ENCODE data around the gene UBASH3A. TPM values are rescaled to one million over a fixed set of nuclear protein-coding genes. Genes with fewer than 3 reads are reported as not detected.

Gene UBASH3A
- total RNA-seq, 2 donors from 2014 or later: 0.23 to 1.8 TPM

DNA sequence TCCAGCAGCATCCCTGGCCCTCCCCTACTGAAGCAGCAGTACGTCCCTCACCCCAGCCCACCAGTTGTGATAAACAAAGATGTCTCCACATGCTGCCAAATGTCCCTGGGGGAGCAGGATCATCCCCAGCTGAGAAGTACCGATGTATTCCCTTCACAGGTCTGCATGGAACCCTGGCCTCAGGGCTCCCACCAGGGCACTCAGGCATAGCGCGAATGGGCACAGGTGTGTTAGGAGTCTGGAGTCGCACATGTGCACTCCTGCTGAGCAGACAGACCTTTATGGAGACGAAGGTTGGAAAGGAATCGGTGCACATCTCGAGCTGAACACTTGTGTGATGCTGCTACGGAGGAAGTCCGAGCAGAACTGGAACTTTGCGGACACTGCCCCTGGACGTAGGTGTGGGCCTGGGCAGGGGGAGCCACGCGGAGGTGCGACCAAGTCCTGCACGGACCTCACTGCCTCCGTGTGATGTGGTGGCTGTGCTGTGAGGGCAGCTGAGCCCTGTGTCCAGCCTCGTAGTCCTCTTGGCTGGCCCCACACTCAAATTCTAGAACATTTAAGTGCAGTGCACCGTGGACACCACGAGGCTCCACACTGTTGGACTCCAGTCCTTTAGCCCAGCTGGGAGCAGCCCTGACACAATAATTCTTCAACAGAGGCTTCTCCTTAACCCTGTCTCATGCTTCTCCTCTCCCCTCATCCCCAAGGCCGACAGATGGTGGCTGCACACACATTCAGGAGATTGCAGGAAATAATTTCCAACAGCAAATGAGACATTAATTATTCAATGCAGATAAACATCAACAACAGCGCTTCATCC is 48.9 kb downstream of the UBASH3A start:
- H3K36me3 ChIP-seq: no peaks in the 10 kb centered on the region
- no peak overlapping the region for H3K27ac ChIP-seq
- no peaks in the 10 kb centered on the region for H3K27me3 ChIP-seq (replicated peaks; ENCODE audit: insufficient read depth)
- 87% methylated on average over 22 of the region's 22 CpGs for WGBS
- H3K4me1 ChIP-seq (replicated peaks): no peaks in the 10 kb centered on the region
- no peaks in the 10 kb centered on the region for H3K9me3 ChIP-seq
- TF ChIP-seq, protein P1, sequence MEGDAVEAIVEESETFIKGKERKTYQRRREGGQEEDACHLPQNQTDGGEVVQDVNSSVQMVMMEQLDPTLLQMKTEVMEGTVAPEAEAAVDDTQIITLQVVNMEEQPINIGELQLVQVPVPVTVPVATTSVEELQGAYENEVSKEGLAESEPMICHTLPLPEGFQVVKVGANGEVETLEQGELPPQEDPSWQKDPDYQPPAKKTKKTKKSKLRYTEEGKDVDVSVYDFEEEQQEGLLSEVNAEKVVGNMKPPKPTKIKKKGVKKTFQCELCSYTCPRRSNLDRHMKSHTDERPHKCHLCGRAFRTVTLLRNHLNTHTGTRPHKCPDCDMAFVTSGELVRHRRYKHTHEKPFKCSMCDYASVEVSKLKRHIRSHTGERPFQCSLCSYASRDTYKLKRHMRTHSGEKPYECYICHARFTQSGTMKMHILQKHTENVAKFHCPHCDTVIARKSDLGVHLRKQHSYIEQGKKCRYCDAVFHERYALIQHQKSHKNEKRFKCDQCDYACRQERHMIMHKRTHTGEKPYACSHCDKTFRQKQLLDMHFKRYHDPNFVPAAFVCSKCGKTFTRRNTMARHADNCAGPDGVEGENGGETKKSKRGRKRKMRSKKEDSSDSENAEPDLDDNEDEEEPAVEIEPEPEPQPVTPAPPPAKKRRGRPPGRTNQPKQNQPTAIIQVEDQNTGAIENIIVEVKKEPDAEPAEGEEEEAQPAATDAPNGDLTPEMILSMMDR (IDR thresholded peaks at IDR 0.05): no peak
- TF ChIP-seq POLR2AphosphoS5 (IDR thresholded peaks at IDR 0.05) (no peak), POLR2A (IDR thresholded peaks at IDR 0.05) (no peak)
- DNase-seq (ENCODE audit: low spot score): no peak
- H3K4me3 ChIP-seq: no peak overlapping the region
- intact Hi-C loops (cut with DNase I): no loop called here

DNA sequence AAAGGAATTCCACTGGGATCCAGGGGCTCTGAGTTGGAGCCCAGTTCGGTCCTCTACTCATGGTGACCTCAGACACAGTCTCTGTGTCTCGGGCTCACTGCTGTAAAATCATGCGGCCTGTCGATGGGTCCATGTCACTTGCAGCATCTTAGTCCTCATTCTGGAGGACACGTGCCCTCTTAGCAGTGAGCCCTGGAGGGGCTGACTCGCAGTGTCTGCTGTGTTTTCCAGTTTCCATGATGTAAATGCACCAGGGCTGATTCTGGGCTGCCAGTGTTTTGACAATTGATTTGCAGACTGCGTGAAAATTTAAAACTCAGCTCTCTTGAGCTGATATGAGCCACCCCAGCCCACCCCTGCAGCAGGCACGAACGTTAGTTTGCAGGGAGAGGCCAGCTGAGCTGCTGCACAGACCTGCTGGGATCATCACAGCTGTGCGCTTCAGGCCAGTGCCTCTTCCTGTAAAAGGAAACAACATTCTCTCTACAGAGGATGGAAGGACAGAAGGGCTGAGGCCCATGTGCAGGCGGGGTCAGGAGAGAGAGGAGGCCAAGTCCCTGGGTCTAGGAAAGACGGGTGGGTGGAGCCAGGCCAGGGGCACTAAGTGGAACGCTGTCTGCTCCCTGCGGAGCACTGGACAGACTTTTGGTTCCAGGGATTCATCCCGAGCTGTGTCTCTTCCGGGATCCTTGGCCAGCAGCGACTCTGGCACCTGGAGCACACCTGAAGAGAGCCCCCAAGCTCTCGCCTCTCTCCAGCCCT is 49.7 kb downstream of the UBASH3A start:
- Histone ChIP-seq H3K9me3 (no peaks in the 10 kb centered on the region), H3K4me1 (replicated peaks) (no peaks in the 10 kb centered on the region), H3K36me3 (no peaks in the 10 kb centered on the region), H3K27me3 (replicated peaks; ENCODE audit: insufficient read depth) (no peaks in the 10 kb centered on the region), H3K4me3 (no peak overlapping the region), H3K27ac (no peak overlapping the region)
- intact Hi-C loops (cut with DNase I): no loop called here
- DNase-seq (ENCODE audit: low spot score): no peak
- no peak for TF ChIP-seq POLR2A (IDR thresholded peaks at IDR 0.05)
- TF ChIP-seq, protein P1 (IDR thresholded peaks at IDR 0.05): no peak
- no peak for TF ChIP-seq POLR2AphosphoS5 (IDR thresholded peaks at IDR 0.05)
- WGBS: 73% methylated on average over 18 of the region's 18 CpGs

DNA sequence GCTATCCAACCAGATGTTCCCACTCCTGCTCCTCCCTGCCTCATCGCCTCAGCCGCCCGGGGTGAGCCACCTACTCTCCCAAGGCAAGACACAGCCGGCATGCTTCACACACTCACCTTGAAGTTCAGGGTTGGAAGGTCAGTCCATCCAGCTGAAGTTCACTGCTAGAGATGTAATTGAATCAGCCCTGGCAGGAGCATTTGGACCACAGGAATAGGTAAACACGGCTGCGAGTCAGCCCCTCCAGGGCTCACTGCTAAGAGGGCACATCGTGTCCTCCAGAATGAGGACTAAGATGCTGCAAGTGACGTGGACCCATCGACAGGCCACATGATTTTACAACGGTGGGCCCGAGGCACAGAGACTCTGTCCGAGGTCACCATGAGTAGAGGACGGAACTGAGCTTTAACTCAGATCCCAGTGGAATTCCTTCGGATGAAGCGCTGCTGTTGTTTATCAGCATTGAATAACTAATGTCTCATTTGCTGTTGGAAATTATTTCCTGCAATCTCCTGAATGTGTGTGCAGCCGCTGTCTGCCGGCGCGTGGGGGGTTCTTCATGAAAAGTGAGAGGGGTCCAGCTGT is 50.4 kb downstream of the UBASH3A start:
- Histone ChIP-seq H3K27ac (no peak overlapping the region), H3K36me3 (no peaks in the 10 kb centered on the region), H3K9me3 (no peaks in the 10 kb centered on the region), H3K4me1 (replicated peaks) (no peaks in the 10 kb centered on the region), H3K4me3 (no peak overlapping the region), H3K27me3 (replicated peaks; ENCODE audit: insufficient read depth) (no peaks in the 10 kb centered on the region)
- 83% methylated on average over 19 of the region's 19 CpGs for WGBS
- intact Hi-C loops (cut with DNase I): no loop called here
- DNase-seq (ENCODE audit: low spot score): no peak
- TF ChIP-seq POLR2A (IDR thresholded peaks at IDR 0.05) (no peak), POLR2AphosphoS5 (IDR thresholded peaks at IDR 0.05) (no peak)
- TF ChIP-seq, protein P1 (IDR thresholded peaks at IDR 0.05): no peak

DNA sequence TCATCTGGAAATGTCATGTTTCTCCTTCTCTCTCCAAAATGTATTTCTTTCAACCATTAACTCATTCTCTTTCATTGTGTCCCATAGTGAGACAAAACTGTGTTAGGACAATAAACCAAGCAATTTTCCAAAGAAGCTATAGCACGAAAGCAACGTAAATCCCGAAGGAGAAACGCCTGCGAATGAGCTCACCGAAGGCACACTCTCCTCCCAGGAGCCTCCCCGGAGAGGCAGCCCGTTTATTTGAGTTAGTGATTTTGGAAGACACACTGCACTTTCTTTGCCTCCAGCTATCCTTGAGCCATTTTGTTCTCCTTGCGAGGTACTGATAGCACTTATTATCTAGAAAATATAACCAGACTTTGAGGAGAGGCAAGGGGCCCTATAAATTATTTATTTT is 51.1 kb downstream of the UBASH3A start:
- Histone ChIP-seq H3K27me3 (replicated peaks; ENCODE audit: insufficient read depth) (no peaks in the 10 kb centered on the region), H3K4me3 (no peak overlapping the region), H3K36me3 (no peaks in the 10 kb centered on the region), H3K4me1 (replicated peaks) (no peaks in the 10 kb centered on the region), H3K27ac (no peak overlapping the region), H3K9me3 (no peaks in the 10 kb centered on the region)
- intact Hi-C loops (cut with DNase I): no loop called here
- WGBS: 66% methylated on average over 9 of the region's 9 CpGs
- TF ChIP-seq POLR2A (IDR thresholded peaks at IDR 0.05) (no peak), POLR2AphosphoS5 (IDR thresholded peaks at IDR 0.05) (no peak)
- TF ChIP-seq, protein P1 (IDR thresholded peaks at IDR 0.05): no peak
- no peak for DNase-seq (ENCODE audit: low spot score)
